Measurements from ENCODE around the gene MCTS1. TPM values are rescaled to one million over a fixed set of nuclear protein-coding genes. Genes with fewer than 3 reads are reported as not detected.

Gene MCTS1
- 10 to 100 TPM; 20.7 to 31.2 (median 25.5) TPM for total RNA-seq
- long read RNA-seq, transcript MCTS1-202 (6 exons, 1,018 nt) = major isoform, 10 of 14 reads
- long read RNA-seq, partial matches to known transcripts = 0 of 14 reads
- long read RNA-seq, other reads (novel, unspliced or antisense) = 3 of 14 reads

GRCh38 chrX:120603707-120604360 lies at the start of gene MCTS1:
TSS of gene MCTS1 (plus strand) at chrX:120604101. CDS start at chrX:120604237, 136 bp downstream.
- no peaks in the 10 kb centered on the region for H3K9me3 ChIP-seq
- DNase-seq (peak; percentile 78 to 87 (median 84)), ATAC-seq (peak; percentile 91 to 97 (median 94))
- H3K27me3 ChIP-seq = no peaks in the 10 kb centered on the region
- peak within 1 kb of the TSS; percentile 40 to 68 (median 64) for H3K4me3 ChIP-seq
- TF ChIP-seq POLR2A (IDR thresholded peaks at IDR 0.05) (peak; percentile 73), CTCF (IDR thresholded peaks at IDR 0.05) (no peak)
- 39% methylated on average over 30 of the region's 31 CpGs for WGBS (ENCODE audit: insufficient coverage, low coverage, low lambda C conversion rate, missing lambda C conversion rate)
- intact Hi-C loops (cut with DNase I) = no loop called here
- peak within 1 kb of the TSS; percentile 68 to 83 (median 77) for H3K27ac ChIP-seq
- H3K36me3 ChIP-seq = no peaks in the 10 kb centered on the region
- H3K4me1 ChIP-seq = peaks cover 0 to 9% (median 0%) of the 10 kb centered on the region in 4 donors

GRCh38 chrX:120556251-120556650 lies 47.6 kb upstream of the MCTS1 start:
- ATAC-seq (no peak), DNase-seq (no peak)
- intact Hi-C loops (cut with DNase I) = no loop called here
- H3K9me3 ChIP-seq = no peaks in the 10 kb centered on the region
- TF ChIP-seq POLR2A (IDR thresholded peaks at IDR 0.05) (no peak), CTCF (IDR thresholded peaks at IDR 0.05) (no peak)
- peaks cover 0 to 5% (median 0%) of the 10 kb centered on the region in 4 donors for H3K36me3 ChIP-seq
- H3K4me3 ChIP-seq = no peak overlapping the region
- no peaks in the 10 kb centered on the region for H3K4me1 ChIP-seq
- H3K27me3 ChIP-seq = no peaks in the 10 kb centered on the region
- H3K27ac ChIP-seq = no peak overlapping the region
- 73% methylated on average over 5 of the region's 5 CpGs for WGBS (ENCODE audit: insufficient coverage, low coverage, low lambda C conversion rate, missing lambda C conversion rate)

DNA sequence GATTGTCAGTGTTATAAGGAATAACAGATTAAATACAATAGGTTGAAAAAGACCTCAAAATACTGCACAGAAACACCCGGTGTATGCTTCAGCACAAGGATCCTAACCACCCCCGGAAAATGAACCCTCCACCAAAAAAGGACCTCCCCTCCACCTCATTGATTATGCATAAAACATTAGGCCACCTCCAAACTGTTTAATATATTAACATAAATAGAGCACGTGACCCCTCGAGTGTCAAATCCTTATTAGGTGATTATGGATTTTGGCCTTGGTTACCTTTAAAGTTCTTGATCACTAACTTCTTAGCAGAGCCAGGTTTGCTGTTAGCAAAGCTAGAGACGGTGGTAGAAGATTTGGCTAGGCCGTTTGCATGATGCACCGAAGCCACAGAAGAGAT lies 44.1 kb upstream of the MCTS1 start:
- DNase-seq (no peak), ATAC-seq (peak in 1 of 4 donors; percentile 2)
- intact Hi-C loops (cut with DNase I) = no loop called here
- 25% methylated on average over 7 of the region's 7 CpGs for WGBS (ENCODE audit: insufficient coverage, low coverage, low lambda C conversion rate, missing lambda C conversion rate)
- peak overlapping the region; percentile 95 to 99 (median 97) for H3K27ac ChIP-seq
- H3K4me1 ChIP-seq = peaks cover 0 to 6% (median 0%) of the 10 kb centered on the region in 4 donors
- no peaks in the 10 kb centered on the region for H3K27me3 ChIP-seq
- no peaks in the 10 kb centered on the region for H3K9me3 ChIP-seq
- H3K4me3 ChIP-seq = peak overlapping the region; percentile 49 to 64 (median 54)
- TF ChIP-seq CTCF (IDR thresholded peaks at IDR 0.05) (no peak), POLR2A (IDR thresholded peaks at IDR 0.05) (no peak)
- H3K36me3 ChIP-seq = peaks cover 0 to 5% (median 0%) of the 10 kb centered on the region in 4 donors

- ATAC-seq (peak; percentile 40 to 52 (median 47)), DNase-seq (peak in 1 of 3 donors; percentile 55)
- H3K4me3 ChIP-seq = peak overlapping the region; percentile 49 to 64 (median 54)
- H3K9me3 ChIP-seq = no peaks in the 10 kb centered on the region
- TF ChIP-seq POLR2A (IDR thresholded peaks at IDR 0.05) = no peak
- peaks cover 0 to 6% (median 0%) of the 10 kb centered on the region in 4 donors for H3K4me1 ChIP-seq
- WGBS (ENCODE audit: insufficient coverage, low coverage, low lambda C conversion rate, missing lambda C conversion rate) = 20% methylated on average over 9 of the region's 10 CpGs
- H3K27me3 ChIP-seq = no peaks in the 10 kb centered on the region
- intact Hi-C loops (cut with DNase I) = no loop called here
- peaks cover 0 to 5% (median 0%) of the 10 kb centered on the region in 4 donors for H3K36me3 ChIP-seq
- peak overlapping the region; percentile 95 to 99 (median 97) for H3K27ac ChIP-seq
Observed at GRCh38 chrX:120560405-120560841, 43.5 kb upstream of the MCTS1 start.
